ENCODE measurements around the gene BICD2.

The BICD2 gene

GRCh38 chr9:92711844-92712243 is 52.8 kb downstream of the BICD2 start:
- Histone ChIP-seq H3K27ac (ENCODE audit: low read depth, low read length) (no peak overlapping the region), H3K36me3 (ENCODE audit: insufficient read depth, low read length) (peaks cover 13% of the 10 kb centered on the region; the same call in 1 of the 2 replicates), H2AFZ (ENCODE audit: low read length, unreplicated experiment) (no peak overlapping the region)

GRCh38 chr9:92711146-92711545 is 53.5 kb downstream of the BICD2 start:
- H3K27me3 ChIP-seq (ENCODE audit: insufficient read depth, low read length) = no peaks in the 10 kb centered on the region
- no peaks in the 10 kb centered on the region for H3K4me1 ChIP-seq (ENCODE audit: control insufficient read depth, insufficient read depth, low read length, unreplicated experiment)
- H3K4me3 ChIP-seq (ENCODE audit: low read depth, low read length) = no peak overlapping the region
- H2AFZ ChIP-seq (ENCODE audit: low read length, unreplicated experiment) = no peak overlapping the region
- H3K27ac ChIP-seq (ENCODE audit: low read depth, low read length) = no peak overlapping the region
- H3K79me2 ChIP-seq (ENCODE audit: control insufficient read depth, insufficient read depth, low read length, unreplicated experiment) = no peaks in the 10 kb centered on the region
- H3K36me3 ChIP-seq (ENCODE audit: insufficient read depth, low read length) = peaks cover 13% of the 10 kb centered on the region; the same call in 1 of the 2 replicates

More at GRCh38 chr9:92711844-92712243, 52.8 kb downstream of the BICD2 start:
- no peaks in the 10 kb centered on the region for H3K27me3 ChIP-seq (ENCODE audit: insufficient read depth, low read length)
- no peaks in the 10 kb centered on the region for H3K4me1 ChIP-seq (ENCODE audit: control insufficient read depth, insufficient read depth, low read length, unreplicated experiment)
- H3K4me3 ChIP-seq (ENCODE audit: low read depth, low read length) = no peak overlapping the region
- no peaks in the 10 kb centered on the region for H3K79me2 ChIP-seq (ENCODE audit: control insufficient read depth, insufficient read depth, low read length, unreplicated experiment)

DNA sequence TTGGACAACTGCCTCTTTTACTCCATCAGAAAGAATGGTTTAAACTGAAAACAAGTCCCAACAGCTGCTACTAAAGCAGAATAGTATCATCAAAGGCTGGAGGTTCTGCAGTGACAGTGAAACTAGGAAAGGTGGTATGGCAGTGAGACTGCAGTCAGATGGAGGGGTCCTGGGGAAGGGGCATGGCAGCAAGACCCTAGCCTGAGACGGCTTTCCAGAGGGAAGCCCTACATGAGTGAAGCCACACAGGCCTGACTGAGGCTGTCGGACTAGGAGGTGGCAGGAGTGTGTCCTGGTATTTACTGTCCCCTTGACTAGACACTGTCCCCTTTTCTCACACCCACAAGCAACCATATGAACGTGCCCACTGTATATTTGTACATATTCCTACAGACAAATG is 54.3 kb downstream of the BICD2 start:
- Histone ChIP-seq H3K79me2 (ENCODE audit: control insufficient read depth, insufficient read depth, low read length, unreplicated experiment) (no peaks in the 10 kb centered on the region), H3K27me3 (ENCODE audit: insufficient read depth, low read length) (no peaks in the 10 kb centered on the region), H2AFZ (ENCODE audit: low read length, unreplicated experiment) (no peak overlapping the region), H3K4me1 (ENCODE audit: control insufficient read depth, insufficient read depth, low read length, unreplicated experiment) (no peaks in the 10 kb centered on the region), H3K4me3 (ENCODE audit: low read depth, low read length) (no peak overlapping the region), H3K36me3 (ENCODE audit: insufficient read depth, low read length) (peaks cover 9% of the 10 kb centered on the region; the same call in 1 of the 2 replicates), H3K27ac (ENCODE audit: low read depth, low read length) (no peak overlapping the region)

- no peaks in the 10 kb centered on the region for H3K4me1 ChIP-seq (ENCODE audit: control insufficient read depth, insufficient read depth, low read length, unreplicated experiment)
- H3K27ac ChIP-seq (ENCODE audit: low read depth, low read length) = no peak overlapping the region
- no peak overlapping the region for H2AFZ ChIP-seq (ENCODE audit: low read length, unreplicated experiment)
- H3K4me3 ChIP-seq (ENCODE audit: low read depth, low read length) = no peak overlapping the region
- H3K27me3 ChIP-seq (ENCODE audit: insufficient read depth, low read length) = no peaks in the 10 kb centered on the region
- H3K36me3 ChIP-seq (ENCODE audit: insufficient read depth, low read length) = peaks cover 9% of the 10 kb centered on the region; the same call in 1 of the 2 replicates
- H3K79me2 ChIP-seq (ENCODE audit: control insufficient read depth, insufficient read depth, low read length, unreplicated experiment) = no peaks in the 10 kb centered on the region
These were observed 54.7 kb downstream of the BICD2 start for GRCh38 chr9:92709954-92710353.

DNA sequence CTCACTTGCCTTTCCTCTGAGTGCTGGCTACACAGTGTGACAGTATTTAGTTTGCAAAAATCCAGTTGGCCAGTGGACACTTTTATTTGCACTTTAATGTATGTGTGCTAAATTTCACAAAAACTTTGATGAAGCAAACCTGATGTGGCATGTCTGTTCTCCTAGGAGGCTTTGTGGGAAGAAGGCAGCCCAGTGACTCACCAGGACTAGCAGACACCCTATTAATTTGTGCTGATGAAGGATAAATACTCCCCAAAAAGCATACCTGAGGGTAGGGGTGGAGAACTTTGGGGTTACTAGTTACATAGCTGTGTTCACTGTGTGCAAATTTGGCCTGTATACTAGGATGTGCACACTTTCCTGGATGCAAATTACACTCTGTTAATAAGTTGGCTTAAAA is 55.4 kb downstream of the BICD2 start:
- Histone ChIP-seq H2AFZ (ENCODE audit: low read length, unreplicated experiment) (no peak overlapping the region), H3K27me3 (ENCODE audit: insufficient read depth, low read length) (no peaks in the 10 kb centered on the region), H3K4me1 (ENCODE audit: control insufficient read depth, insufficient read depth, low read length, unreplicated experiment) (no peaks in the 10 kb centered on the region), H3K27ac (ENCODE audit: low read depth, low read length) (no peak overlapping the region), H3K4me3 (ENCODE audit: low read depth, low read length) (no peak overlapping the region), H3K36me3 (ENCODE audit: insufficient read depth, low read length) (peaks cover 9% of the 10 kb centered on the region; the same call in 1 of the 2 replicates), H3K79me2 (ENCODE audit: control insufficient read depth, insufficient read depth, low read length, unreplicated experiment) (no peaks in the 10 kb centered on the region)

GRCh38 chr9:92707530-92707929 is 57.1 kb downstream of the BICD2 start:
- no peaks in the 10 kb centered on the region for H3K4me1 ChIP-seq (ENCODE audit: control insufficient read depth, insufficient read depth, low read length, unreplicated experiment)
- no peaks in the 10 kb centered on the region for H3K79me2 ChIP-seq (ENCODE audit: control insufficient read depth, insufficient read depth, low read length, unreplicated experiment)
- H2AFZ ChIP-seq (ENCODE audit: low read length, unreplicated experiment) = no peak overlapping the region
- no peaks in the 10 kb centered on the region for H3K27me3 ChIP-seq (ENCODE audit: insufficient read depth, low read length)
- no peak overlapping the region for H3K27ac ChIP-seq (ENCODE audit: low read depth, low read length)
- H3K4me3 ChIP-seq (ENCODE audit: low read depth, low read length) = no peak overlapping the region
- H3K36me3 ChIP-seq (ENCODE audit: insufficient read depth, low read length) = peaks cover 9% of the 10 kb centered on the region; the same call in 1 of the 2 replicates

GRCh38 chr9:92706218-92706940 is 58.3 kb downstream of the BICD2 start:
- Histone ChIP-seq H3K4me1 (ENCODE audit: control insufficient read depth, insufficient read depth, low read length, unreplicated experiment) (no peaks in the 10 kb centered on the region), H3K27ac (ENCODE audit: low read depth, low read length) (no peak overlapping the region), H3K79me2 (ENCODE audit: control insufficient read depth, insufficient read depth, low read length, unreplicated experiment) (no peaks in the 10 kb centered on the region), H2AFZ (ENCODE audit: low read length, unreplicated experiment) (no peak overlapping the region), H3K36me3 (ENCODE audit: insufficient read depth, low read length) (0 out of 2 replicates have a peak, but pooled peaks cover 2% of the 10 kb centered on the region), H3K27me3 (ENCODE audit: insufficient read depth, low read length) (no peaks in the 10 kb centered on the region), H3K4me3 (ENCODE audit: low read depth, low read length) (no peak overlapping the region)

DNA sequence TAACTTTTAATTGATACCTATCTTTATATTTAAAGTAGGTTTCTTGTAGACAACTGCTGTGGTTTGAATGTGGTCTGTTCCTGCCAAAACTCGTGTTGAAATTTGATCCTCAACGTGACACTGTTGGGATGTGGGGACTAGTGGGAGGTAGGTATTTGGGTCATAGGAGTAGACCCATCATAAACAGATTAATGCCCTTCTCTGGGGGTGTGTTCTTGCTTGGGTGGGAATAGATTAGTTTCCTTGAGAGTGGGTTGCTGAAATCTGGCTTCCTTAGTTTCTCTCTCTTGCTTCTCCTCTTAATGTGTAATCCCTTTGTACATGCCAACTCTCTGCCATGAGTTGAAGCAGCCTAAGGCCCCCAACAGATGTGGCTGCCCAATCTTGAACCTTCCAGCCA is 60.1 kb downstream of the BICD2 start:
- H3K27ac ChIP-seq (ENCODE audit: low read depth, low read length) = no peak overlapping the region
- H3K27me3 ChIP-seq (ENCODE audit: insufficient read depth, low read length) = no peaks in the 10 kb centered on the region

GRCh38 chr9:92696619-92697018 is 68.0 kb downstream of the BICD2 start:
- Histone ChIP-seq H3K36me3 (ENCODE audit: insufficient read depth, low read length) (no peaks in the 10 kb centered on the region), H3K4me3 (ENCODE audit: low read depth, low read length) (no peak overlapping the region), H3K4me1 (ENCODE audit: control insufficient read depth, insufficient read depth, low read length, unreplicated experiment) (no peaks in the 10 kb centered on the region), H2AFZ (ENCODE audit: low read length, unreplicated experiment) (no peak overlapping the region), H3K27me3 (ENCODE audit: insufficient read depth, low read length) (peaks cover 4% of the 10 kb centered on the region; the same call in 1 of the 2 replicates), H3K27ac (ENCODE audit: low read depth, low read length) (no peak overlapping the region), H3K79me2 (ENCODE audit: control insufficient read depth, insufficient read depth, low read length, unreplicated experiment) (no peaks in the 10 kb centered on the region)

More for the DNA sequence above, 60.1 kb downstream of the BICD2 start:
- Histone ChIP-seq H2AFZ (ENCODE audit: low read length, unreplicated experiment) (no peak overlapping the region), H3K4me1 (ENCODE audit: control insufficient read depth, insufficient read depth, low read length, unreplicated experiment) (no peaks in the 10 kb centered on the region), H3K79me2 (ENCODE audit: control insufficient read depth, insufficient read depth, low read length, unreplicated experiment) (no peaks in the 10 kb centered on the region), H3K4me3 (ENCODE audit: low read depth, low read length) (no peak overlapping the region), H3K36me3 (ENCODE audit: insufficient read depth, low read length) (no peaks in the 10 kb centered on the region)

DNA sequence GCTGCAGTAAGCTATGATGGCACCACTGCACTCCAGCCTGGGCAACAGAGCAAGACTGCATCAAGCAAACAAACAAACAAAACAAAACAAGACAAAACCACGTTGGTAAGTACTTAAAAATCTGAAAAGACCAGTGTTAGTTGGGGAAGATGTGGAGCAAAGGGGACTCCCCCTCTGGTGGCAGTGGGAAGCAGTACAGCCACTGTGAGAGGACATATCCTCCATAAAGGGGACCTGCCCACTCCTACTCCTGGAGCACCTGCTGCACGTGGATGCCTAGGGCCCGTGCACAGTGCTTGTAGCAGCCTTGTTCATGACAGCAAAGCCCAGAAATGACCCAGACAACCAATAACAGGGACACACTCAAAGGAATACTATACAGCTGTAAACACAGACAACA is 77.7 kb downstream of the BICD2 start:
- Histone ChIP-seq H3K27ac (ENCODE audit: low read depth, low read length) (no peak overlapping the region), H3K36me3 (ENCODE audit: insufficient read depth, low read length) (no peaks in the 10 kb centered on the region), H2AFZ (ENCODE audit: low read length, unreplicated experiment) (no peak overlapping the region), H3K79me2 (ENCODE audit: control insufficient read depth, insufficient read depth, low read length, unreplicated experiment) (no peaks in the 10 kb centered on the region), H3K4me1 (ENCODE audit: control insufficient read depth, insufficient read depth, low read length, unreplicated experiment) (no peaks in the 10 kb centered on the region), H3K4me3 (ENCODE audit: low read depth, low read length) (no peak overlapping the region), H3K27me3 (ENCODE audit: insufficient read depth, low read length) (no peaks in the 10 kb centered on the region)

DNA sequence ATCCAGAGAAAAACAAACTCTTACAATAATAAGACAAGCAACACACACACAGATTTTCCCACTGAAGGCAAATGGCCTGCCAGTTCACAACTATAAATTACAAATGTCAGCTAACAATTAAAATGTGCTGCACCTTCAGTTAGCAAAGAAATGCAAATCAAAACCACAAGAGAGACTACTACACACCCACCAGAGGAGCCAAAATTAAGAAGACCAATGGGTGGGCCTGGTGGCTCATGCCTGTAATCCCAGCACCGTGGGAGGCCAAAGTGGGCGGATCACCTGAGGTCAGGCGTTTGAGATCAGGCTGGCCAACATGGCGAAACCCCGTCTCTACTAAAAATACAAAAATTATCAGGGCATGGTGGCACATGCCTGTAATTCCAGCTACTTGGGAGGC is 79.6 kb downstream of the BICD2 start:
- Histone ChIP-seq H3K79me2 (ENCODE audit: control insufficient read depth, insufficient read depth, low read length, unreplicated experiment) (no peaks in the 10 kb centered on the region), H3K27me3 (ENCODE audit: insufficient read depth, low read length) (no peaks in the 10 kb centered on the region), H2AFZ (ENCODE audit: low read length, unreplicated experiment) (no peak overlapping the region), H3K4me1 (ENCODE audit: control insufficient read depth, insufficient read depth, low read length, unreplicated experiment) (no peaks in the 10 kb centered on the region), H3K4me3 (ENCODE audit: low read depth, low read length) (no peak overlapping the region), H3K27ac (ENCODE audit: low read depth, low read length) (no peak overlapping the region), H3K36me3 (ENCODE audit: insufficient read depth, low read length) (no peaks in the 10 kb centered on the region)

Measured in ACC112 (cell line).